ENCODE measurements around the gene KLF7.

The KLF7 gene

DNA sequence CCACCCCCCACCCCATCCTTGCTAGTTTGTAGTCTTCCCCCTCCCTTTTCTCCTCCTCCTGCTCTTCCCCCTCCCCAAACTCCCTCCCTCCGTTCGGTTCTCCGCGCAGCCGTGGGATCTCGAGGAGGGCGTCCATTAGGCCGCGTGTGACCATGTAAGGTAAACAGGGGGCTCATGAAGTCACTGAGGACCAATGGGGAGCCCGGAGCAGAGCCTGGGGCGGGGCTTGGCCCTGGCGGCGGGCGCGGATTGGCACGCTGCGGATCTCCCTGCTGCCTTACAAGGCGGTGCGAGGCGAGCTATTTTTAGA lies 246 bp upstream of the KLF7 start:
- H3K4me1 ChIP-seq (ENCODE audit: insufficient read depth, low read length), result peaks cover 30% of the 10 kb centered on the region

DNA sequence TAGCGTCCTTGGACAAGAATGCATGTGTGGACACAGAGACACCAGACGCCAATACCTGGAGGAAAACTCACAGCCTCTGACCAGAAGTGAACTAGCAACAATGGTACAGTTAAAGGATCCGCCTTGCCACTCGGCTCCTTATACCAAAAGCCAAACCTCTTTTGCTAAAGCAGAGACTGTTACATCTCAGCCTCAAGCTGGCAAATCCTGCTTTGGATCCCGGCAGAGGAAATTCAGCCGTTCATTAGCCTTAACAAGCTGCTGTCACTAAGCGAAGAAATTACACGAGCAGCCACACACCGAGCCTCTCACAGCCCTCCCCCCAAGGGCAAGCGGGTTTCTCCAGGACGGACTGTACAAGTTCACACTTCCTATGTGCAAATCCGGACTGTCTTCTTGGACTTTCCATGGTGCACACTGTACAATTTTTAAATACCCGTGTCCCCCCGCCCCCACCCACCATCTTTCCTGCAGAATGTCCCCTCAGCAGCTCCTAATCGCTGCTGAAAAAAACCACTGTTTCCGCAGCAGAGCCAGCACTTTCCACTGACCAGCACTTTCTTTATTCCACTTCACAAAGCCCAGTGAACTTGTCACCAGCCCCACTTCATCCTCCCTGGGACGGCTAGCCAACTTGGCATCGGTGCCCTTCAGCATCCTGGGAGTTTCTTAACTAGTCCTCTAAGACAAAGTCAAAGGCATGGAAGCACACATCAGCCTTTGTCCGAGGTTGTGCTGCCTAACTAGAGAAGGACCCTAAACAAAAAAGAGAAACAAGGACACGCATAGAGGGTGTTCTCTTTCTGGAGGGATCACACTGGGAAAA lies 1.5 kb downstream of the KLF7 start:
- Histone ChIP-seq H3K36me3 (ENCODE audit: insufficient read depth, low read length) (no peaks in the 10 kb centered on the region), H3K27me3 (ENCODE audit: insufficient read depth, low read length, poor library complexity) (peaks cover 44% of the 10 kb centered on the region), H3K4me3 (ENCODE audit: low read depth in 1 of 2, low read length in 2 of 2) (peak overlapping the region in 1 of 2 experiments; percentile 67; a peak in 2 of 4 replicates), H4K20me1 (ENCODE audit: insufficient read depth, low read length) (peaks cover 8% of the 10 kb centered on the region; the same call in 1 of the 2 replicates), H3K9me3 (ENCODE audit: insufficient read depth, low read length, severe bottlenecking) (no peaks in the 10 kb centered on the region), H3K4me1 (ENCODE audit: insufficient read depth, low read length) (peaks cover 30% of the 10 kb centered on the region), H3K27ac (ENCODE audit: low read length) (no peak overlapping the region), H3K79me2 (ENCODE audit: insufficient read depth, low read length) (no peaks in the 10 kb centered on the region), H2AFZ (ENCODE audit: low read depth, low read length) (no peak overlapping the region), H3K4me2 (ENCODE audit: insufficient read depth, low read length) (peak overlapping the region; percentile 81), H3K9ac (ENCODE audit: low read depth, low read length) (no peak overlapping the region)
- TF ChIP-seq, protein P1, sequence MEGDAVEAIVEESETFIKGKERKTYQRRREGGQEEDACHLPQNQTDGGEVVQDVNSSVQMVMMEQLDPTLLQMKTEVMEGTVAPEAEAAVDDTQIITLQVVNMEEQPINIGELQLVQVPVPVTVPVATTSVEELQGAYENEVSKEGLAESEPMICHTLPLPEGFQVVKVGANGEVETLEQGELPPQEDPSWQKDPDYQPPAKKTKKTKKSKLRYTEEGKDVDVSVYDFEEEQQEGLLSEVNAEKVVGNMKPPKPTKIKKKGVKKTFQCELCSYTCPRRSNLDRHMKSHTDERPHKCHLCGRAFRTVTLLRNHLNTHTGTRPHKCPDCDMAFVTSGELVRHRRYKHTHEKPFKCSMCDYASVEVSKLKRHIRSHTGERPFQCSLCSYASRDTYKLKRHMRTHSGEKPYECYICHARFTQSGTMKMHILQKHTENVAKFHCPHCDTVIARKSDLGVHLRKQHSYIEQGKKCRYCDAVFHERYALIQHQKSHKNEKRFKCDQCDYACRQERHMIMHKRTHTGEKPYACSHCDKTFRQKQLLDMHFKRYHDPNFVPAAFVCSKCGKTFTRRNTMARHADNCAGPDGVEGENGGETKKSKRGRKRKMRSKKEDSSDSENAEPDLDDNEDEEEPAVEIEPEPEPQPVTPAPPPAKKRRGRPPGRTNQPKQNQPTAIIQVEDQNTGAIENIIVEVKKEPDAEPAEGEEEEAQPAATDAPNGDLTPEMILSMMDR (IDR thresholded peaks at IDR 0.05; ENCODE audit: borderline replicate concordance, extremely low read depth, low read length, poor library complexity, severe bottlenecking), result no peak
- peak; percentile 50 for TF ChIP-seq EZH2 (IDR thresholded peaks at IDR 0.05; ENCODE audit: borderline replicate concordance, low read depth, low read length, severe bottlenecking)
- no peak for DNase-seq
- ATAC-seq (ENCODE audit: insufficient read depth, low read depth), result no peak

More for the DNA sequence above, 246 bp upstream of the KLF7 start:
- peaks cover 8% of the 10 kb centered on the region; the same call in 1 of the 2 replicates for H4K20me1 ChIP-seq (ENCODE audit: insufficient read depth, low read length)
- peak overlapping the region; percentile 81 for H3K4me2 ChIP-seq (ENCODE audit: insufficient read depth, low read length)
- H3K9ac ChIP-seq (ENCODE audit: low read depth, low read length), result peak overlapping the region; percentile 99
- peak overlapping the region; percentile 92 for H2AFZ ChIP-seq (ENCODE audit: low read depth, low read length)
- ATAC-seq (ENCODE audit: insufficient read depth, low read depth) (peak; percentile 97), DNase-seq (peak; percentile 95)
- H3K36me3 ChIP-seq (ENCODE audit: insufficient read depth, low read length), result no peaks in the 10 kb centered on the region
- H3K79me2 ChIP-seq (ENCODE audit: insufficient read depth, low read length), result no peaks in the 10 kb centered on the region
- H3K4me3 ChIP-seq (ENCODE audit: low read depth in 1 of 2, low read length in 2 of 2), result peak overlapping the region; percentile 56 to 67; a peak in 3 of 4 replicates
- H3K27ac ChIP-seq (ENCODE audit: low read length), result peak overlapping the region; percentile 92
- no peaks in the 10 kb centered on the region for H3K9me3 ChIP-seq (ENCODE audit: insufficient read depth, low read length, severe bottlenecking)
- TF ChIP-seq, protein P1 (IDR thresholded peaks at IDR 0.05; ENCODE audit: borderline replicate concordance, extremely low read depth, low read length, poor library complexity, severe bottlenecking), result no peak
- no peak for TF ChIP-seq EZH2 (IDR thresholded peaks at IDR 0.05; ENCODE audit: borderline replicate concordance, low read depth, low read length, severe bottlenecking)
- peaks cover 49% of the 10 kb centered on the region for H3K27me3 ChIP-seq (ENCODE audit: insufficient read depth, low read length, poor library complexity)

DNA sequence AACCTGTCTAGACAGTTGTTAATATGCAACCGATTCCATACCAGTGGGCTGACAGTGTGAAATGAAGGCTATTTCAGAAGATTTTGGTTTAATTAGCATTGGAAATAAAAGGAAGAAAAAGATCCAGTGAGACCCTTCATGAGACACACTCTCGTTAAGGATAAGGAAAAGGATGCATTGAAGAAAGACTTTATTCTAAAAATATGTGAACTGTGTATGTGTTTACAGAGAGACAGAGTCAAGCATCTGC lies 2.1 kb downstream of the KLF7 start:
- Histone ChIP-seq H3K79me2 (ENCODE audit: insufficient read depth, low read length) (no peaks in the 10 kb centered on the region), H4K20me1 (ENCODE audit: insufficient read depth, low read length) (peaks cover 8% of the 10 kb centered on the region; the same call in 1 of the 2 replicates), H3K9ac (ENCODE audit: low read depth, low read length) (no peak overlapping the region), H3K27ac (ENCODE audit: low read length) (no peak overlapping the region), H3K4me1 (ENCODE audit: insufficient read depth, low read length) (peaks cover 30% of the 10 kb centered on the region), H2AFZ (ENCODE audit: low read depth, low read length) (no peak overlapping the region), H3K27me3 (ENCODE audit: insufficient read depth, low read length, poor library complexity) (peaks cover 41% of the 10 kb centered on the region), H3K4me3 (ENCODE audit: low read depth in 1 of 2, low read length in 2 of 2) (no peak overlapping the region), H3K4me2 (ENCODE audit: insufficient read depth, low read length) (peak overlapping the region; percentile 81; the same call in 1 of the 2 replicates), H3K36me3 (ENCODE audit: insufficient read depth, low read length) (no peaks in the 10 kb centered on the region), H3K9me3 (ENCODE audit: insufficient read depth, low read length, severe bottlenecking) (no peaks in the 10 kb centered on the region)
- TF ChIP-seq, protein P1 (IDR thresholded peaks at IDR 0.05; ENCODE audit: borderline replicate concordance, extremely low read depth, low read length, poor library complexity, severe bottlenecking), result no peak
- no peak for TF ChIP-seq EZH2 (IDR thresholded peaks at IDR 0.05; ENCODE audit: borderline replicate concordance, low read depth, low read length, severe bottlenecking)
- DNase-seq (no peak), ATAC-seq (ENCODE audit: insufficient read depth, low read depth) (no peak)

All from DND-41 (cell line).